ENCODE measurements around the gene GNAS. TPM values are rescaled to one million over a fixed set of nuclear protein-coding genes. Genes with fewer than 3 reads are reported as not detected.
A peak's percentile ranks its signal among the peaks of the same experiment; 100 is the strongest.

The GNAS gene
- total RNA-seq, 1 donor: 366 TPM

- Histone ChIP-seq H3K4me3 (ENCODE audit: insufficient read depth, low read length) (peak overlapping the region; percentile 47), H3K27ac (ENCODE audit: low read depth, low read length) (peak overlapping the region; percentile 79), H3K27me3 (ENCODE audit: insufficient read depth, low read length) (no peaks in the 10 kb centered on the region), H2AFZ (ENCODE audit: low read length) (no peak overlapping the region), H3K9me3 (ENCODE audit: low read depth, low read length) (no peaks in the 10 kb centered on the region), H3K79me2 (ENCODE audit: insufficient read depth, low read length) (peaks cover 79% of the 10 kb centered on the region), H4K20me1 (ENCODE audit: insufficient read depth, low read length) (peaks cover 53% of the 10 kb centered on the region), H3K4me2 (ENCODE audit: insufficient read depth, low read length) (peak overlapping the region; percentile 94), H3K4me1 (ENCODE audit: insufficient read depth, low read length) (peaks cover 30% of the 10 kb centered on the region), H3K36me3 (ENCODE audit: insufficient read depth, low read length) (peaks cover 19% of the 10 kb centered on the region)
- peak; percentile 89 for DNase-seq (ENCODE audit: insufficient read length, low spot score, missing footprints)
- no peak for TF ChIP-seq CTCF (IDR thresholded peaks at IDR 0.05; ENCODE audit: extremely low read depth, low read depth, low read length)
Observed at GRCh38 chr20:58894652-58895447, 42.3 kb downstream of the GNAS start.

GRCh38 chr20:58895448-58896180 lies 43.1 kb downstream of the GNAS start:
- peaks cover 36% of the 10 kb centered on the region for H3K4me1 ChIP-seq (ENCODE audit: insufficient read depth, low read length)
- H3K4me2 ChIP-seq (ENCODE audit: insufficient read depth, low read length): peak overlapping the region; percentile 94
- H3K4me3 ChIP-seq (ENCODE audit: insufficient read depth, low read length): peak overlapping the region; percentile 47
- peaks cover 27% of the 10 kb centered on the region for H3K36me3 ChIP-seq (ENCODE audit: insufficient read depth, low read length)
- peaks cover 61% of the 10 kb centered on the region for H4K20me1 ChIP-seq (ENCODE audit: insufficient read depth, low read length)
- peak overlapping the region; percentile 79 for H3K27ac ChIP-seq (ENCODE audit: low read depth, low read length)
- DNase-seq (ENCODE audit: insufficient read length, low spot score, missing footprints): no peak
- no peaks in the 10 kb centered on the region for H3K9me3 ChIP-seq (ENCODE audit: low read depth, low read length)
- no peaks in the 10 kb centered on the region for H3K27me3 ChIP-seq (ENCODE audit: insufficient read depth, low read length)
- H2AFZ ChIP-seq (ENCODE audit: low read length): no peak overlapping the region
- no peak for TF ChIP-seq CTCF (IDR thresholded peaks at IDR 0.05; ENCODE audit: extremely low read depth, low read depth, low read length)
- peaks cover 86% of the 10 kb centered on the region for H3K79me2 ChIP-seq (ENCODE audit: insufficient read depth, low read length)

GRCh38 chr20:58896820-58897219 lies 44.3 kb downstream of the GNAS start:
- peaks cover 64% of the 10 kb centered on the region for H4K20me1 ChIP-seq (ENCODE audit: insufficient read depth, low read length)

More at GRCh38 chr20:58896820-58897219, 44.3 kb downstream of the GNAS start:
- Histone ChIP-seq H3K9me3 (ENCODE audit: low read depth, low read length) (no peaks in the 10 kb centered on the region), H3K79me2 (ENCODE audit: insufficient read depth, low read length) (peaks cover 98% of the 10 kb centered on the region), H3K36me3 (ENCODE audit: insufficient read depth, low read length) (peaks cover 27% of the 10 kb centered on the region), H3K27me3 (ENCODE audit: insufficient read depth, low read length) (no peaks in the 10 kb centered on the region), H3K4me3 (ENCODE audit: insufficient read depth, low read length) (no peak overlapping the region), H3K4me1 (ENCODE audit: insufficient read depth, low read length) (peaks cover 36% of the 10 kb centered on the region), H3K4me2 (ENCODE audit: insufficient read depth, low read length) (no peak overlapping the region), H3K27ac (ENCODE audit: low read depth, low read length) (no peak overlapping the region), H2AFZ (ENCODE audit: low read length) (no peak overlapping the region)
- no peak for DNase-seq (ENCODE audit: insufficient read length, low spot score, missing footprints)
- no peak for TF ChIP-seq CTCF (IDR thresholded peaks at IDR 0.05; ENCODE audit: extremely low read depth, low read depth, low read length)

Data from osteoblast (primary cell).